ENCODE data around the gene DPPA5. TPM values are rescaled to one million over a fixed set of nuclear protein-coding genes. Genes with fewer than 3 reads are reported as not detected.

The DPPA5 gene
- total and polyA plus RNA-seq, 7 donors = not detected

DNA sequence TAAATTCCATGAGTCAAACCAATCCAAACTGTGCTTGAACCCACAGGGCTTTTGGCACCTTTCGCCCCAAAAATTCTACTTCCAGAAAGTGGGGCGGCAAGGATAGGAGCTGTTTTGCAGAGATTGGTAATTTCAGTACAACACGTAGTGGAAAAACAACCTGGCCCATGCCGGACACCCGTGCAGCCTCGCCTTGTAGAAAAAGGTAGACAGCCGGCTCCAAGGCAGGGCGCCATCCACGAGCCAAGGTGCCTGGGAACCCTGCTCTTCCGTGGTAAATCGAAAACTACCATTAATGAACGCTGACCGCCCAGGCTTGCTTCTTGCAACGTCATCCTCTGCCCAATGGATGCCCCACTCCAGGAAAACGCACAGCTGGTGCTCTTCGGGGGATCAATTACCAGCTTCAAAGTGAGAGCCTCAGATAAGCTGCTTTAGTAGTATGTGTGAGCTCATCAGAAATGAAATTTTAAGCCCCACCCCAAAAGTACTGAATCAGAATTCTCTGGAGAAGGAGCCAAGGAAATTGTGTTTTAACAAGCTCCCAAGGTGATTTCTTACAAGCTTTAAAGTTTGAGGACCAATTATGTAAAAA, 13.8 kb upstream of the DPPA5 start:
- no peak for ATAC-seq

DNA sequence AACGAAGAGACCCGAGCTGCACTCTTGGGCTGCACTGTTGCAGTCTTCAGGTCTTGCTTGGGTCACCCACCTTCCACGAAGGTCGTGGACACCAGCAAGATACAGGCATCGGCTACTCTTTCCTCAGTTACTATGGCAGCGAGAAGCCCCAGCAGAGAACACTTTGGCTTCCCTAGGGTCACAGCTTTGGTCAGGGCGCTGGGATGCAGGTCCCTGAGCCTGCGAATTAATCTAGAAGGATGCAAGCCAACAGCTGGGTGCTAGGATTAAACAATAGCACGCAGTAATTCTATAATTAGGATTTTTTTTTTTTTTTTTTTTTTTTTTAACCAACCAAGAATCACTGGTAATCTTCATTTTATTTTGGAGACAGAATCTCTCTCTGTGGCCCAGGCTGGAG, 10.5 kb upstream of the DPPA5 start:
- intact Hi-C loops (cut with DNase I) = no loop called here
- H3K36me3 ChIP-seq (ENCODE audit: insufficient read depth in 1 of 2, low read depth in 1 of 2) = no peaks in the 10 kb centered on the region
- no peak overlapping the region for H3K4me3 ChIP-seq
- ATAC-seq = no peak
- TF ChIP-seq, protein P1, sequence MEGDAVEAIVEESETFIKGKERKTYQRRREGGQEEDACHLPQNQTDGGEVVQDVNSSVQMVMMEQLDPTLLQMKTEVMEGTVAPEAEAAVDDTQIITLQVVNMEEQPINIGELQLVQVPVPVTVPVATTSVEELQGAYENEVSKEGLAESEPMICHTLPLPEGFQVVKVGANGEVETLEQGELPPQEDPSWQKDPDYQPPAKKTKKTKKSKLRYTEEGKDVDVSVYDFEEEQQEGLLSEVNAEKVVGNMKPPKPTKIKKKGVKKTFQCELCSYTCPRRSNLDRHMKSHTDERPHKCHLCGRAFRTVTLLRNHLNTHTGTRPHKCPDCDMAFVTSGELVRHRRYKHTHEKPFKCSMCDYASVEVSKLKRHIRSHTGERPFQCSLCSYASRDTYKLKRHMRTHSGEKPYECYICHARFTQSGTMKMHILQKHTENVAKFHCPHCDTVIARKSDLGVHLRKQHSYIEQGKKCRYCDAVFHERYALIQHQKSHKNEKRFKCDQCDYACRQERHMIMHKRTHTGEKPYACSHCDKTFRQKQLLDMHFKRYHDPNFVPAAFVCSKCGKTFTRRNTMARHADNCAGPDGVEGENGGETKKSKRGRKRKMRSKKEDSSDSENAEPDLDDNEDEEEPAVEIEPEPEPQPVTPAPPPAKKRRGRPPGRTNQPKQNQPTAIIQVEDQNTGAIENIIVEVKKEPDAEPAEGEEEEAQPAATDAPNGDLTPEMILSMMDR (IDR thresholded peaks at IDR 0.05) = no peak
- H3K27me3 ChIP-seq (ENCODE audit: insufficient read depth in 3 of 3, low read length in 2 of 3) = no peaks in the 10 kb centered on the region
- H3K4me1 ChIP-seq = no peaks in the 10 kb centered on the region
- H3K27ac ChIP-seq = no peak overlapping the region
- WGBS, 3 donors = 85 to 89% (median 88%) methylated on average over 9 of the region's 9 CpGs
- DNase-seq = no peak
- no peaks in the 10 kb centered on the region for H3K9me3 ChIP-seq

More for the DNA sequence above, 13.8 kb upstream of the DPPA5 start:
- no peak overlapping the region for H3K4me3 ChIP-seq
- H3K36me3 ChIP-seq (ENCODE audit: insufficient read depth in 1 of 2, low read depth in 1 of 2) = no peaks in the 10 kb centered on the region
- DNase-seq = no peak
- no peaks in the 10 kb centered on the region for H3K9me3 ChIP-seq
- no peaks in the 10 kb centered on the region for H3K4me1 ChIP-seq
- TF ChIP-seq, protein P1 (IDR thresholded peaks at IDR 0.05) = no peak
- 71 to 75% (median 72%) methylated on average over 16 of the region's 16 CpGs for WGBS, 3 donors
- no peaks in the 10 kb centered on the region for H3K27me3 ChIP-seq (ENCODE audit: insufficient read depth in 3 of 3, low read length in 2 of 3)
- H3K27ac ChIP-seq = no peak overlapping the region
- intact Hi-C loops (cut with DNase I) = no loop called here

DNA sequence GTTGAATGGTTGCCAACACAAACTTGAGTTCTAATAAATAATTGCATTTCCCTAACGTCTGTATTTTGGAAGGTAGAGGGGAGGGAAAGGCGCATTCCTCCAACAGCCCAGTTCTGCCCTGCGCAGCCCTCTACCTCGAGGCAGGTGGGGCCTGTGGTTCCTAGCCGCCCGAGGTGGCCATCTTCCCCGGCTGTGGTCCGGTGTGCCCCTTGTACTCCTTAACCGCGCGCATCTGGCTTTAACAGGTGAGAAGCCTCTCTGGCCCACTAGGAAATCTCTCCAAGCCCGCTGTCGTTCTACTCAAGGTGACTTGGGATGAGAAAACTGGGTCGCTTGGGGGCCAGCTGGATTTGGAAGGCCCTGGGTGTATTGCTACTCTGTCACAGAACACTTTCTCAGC, 10.0 kb upstream of the DPPA5 start:
- ATAC-seq = no peak
- TF ChIP-seq, protein P1 (IDR thresholded peaks at IDR 0.05) = no peak
- Histone ChIP-seq H3K27me3 (ENCODE audit: insufficient read depth in 3 of 3, low read length in 2 of 3) (no peaks in the 10 kb centered on the region), H3K9me3 (no peaks in the 10 kb centered on the region), H3K36me3 (ENCODE audit: insufficient read depth in 1 of 2, low read depth in 1 of 2) (no peaks in the 10 kb centered on the region), H3K27ac (no peak overlapping the region), H3K4me3 (no peak overlapping the region), H3K4me1 (no peaks in the 10 kb centered on the region)
- intact Hi-C loops (cut with DNase I) = no loop called here
- no peak for DNase-seq
- 86 to 89% (median 87%) methylated on average over 14 of the region's 14 CpGs for WGBS, 3 donors

DNA sequence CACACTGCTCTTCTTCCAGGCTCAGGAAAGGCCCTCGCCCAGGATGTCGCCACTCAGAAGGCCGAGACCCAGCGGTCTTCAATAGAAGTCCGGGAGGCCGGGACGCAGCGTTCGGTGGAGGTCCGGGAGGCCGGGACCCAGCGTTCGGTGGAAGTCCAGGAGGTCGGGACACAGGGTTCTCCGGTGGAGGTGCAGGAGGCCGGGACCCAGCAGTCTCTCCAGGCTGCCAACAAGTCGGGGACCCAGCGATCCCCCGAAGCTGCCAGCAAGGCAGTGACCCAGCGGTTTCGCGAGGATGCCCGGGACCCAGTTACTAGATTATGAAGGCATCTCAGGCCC, 9.4 kb upstream of the DPPA5 start:
- Histone ChIP-seq H3K27ac (no peak overlapping the region), H3K9me3 (no peaks in the 10 kb centered on the region), H3K4me1 (no peaks in the 10 kb centered on the region), H3K27me3 (ENCODE audit: insufficient read depth in 3 of 3, low read length in 2 of 3) (no peaks in the 10 kb centered on the region), H3K4me3 (no peak overlapping the region), H3K36me3 (ENCODE audit: insufficient read depth in 1 of 2, low read depth in 1 of 2) (no peaks in the 10 kb centered on the region)
- DNase-seq (no peak), ATAC-seq (no peak)
- TF ChIP-seq, protein P1 (IDR thresholded peaks at IDR 0.05) = no peak
- intact Hi-C loops (cut with DNase I) = no loop called here
- 93 to 96% (median 94%) methylated on average over 23 of the region's 23 CpGs for WGBS, 3 donors

DNA sequence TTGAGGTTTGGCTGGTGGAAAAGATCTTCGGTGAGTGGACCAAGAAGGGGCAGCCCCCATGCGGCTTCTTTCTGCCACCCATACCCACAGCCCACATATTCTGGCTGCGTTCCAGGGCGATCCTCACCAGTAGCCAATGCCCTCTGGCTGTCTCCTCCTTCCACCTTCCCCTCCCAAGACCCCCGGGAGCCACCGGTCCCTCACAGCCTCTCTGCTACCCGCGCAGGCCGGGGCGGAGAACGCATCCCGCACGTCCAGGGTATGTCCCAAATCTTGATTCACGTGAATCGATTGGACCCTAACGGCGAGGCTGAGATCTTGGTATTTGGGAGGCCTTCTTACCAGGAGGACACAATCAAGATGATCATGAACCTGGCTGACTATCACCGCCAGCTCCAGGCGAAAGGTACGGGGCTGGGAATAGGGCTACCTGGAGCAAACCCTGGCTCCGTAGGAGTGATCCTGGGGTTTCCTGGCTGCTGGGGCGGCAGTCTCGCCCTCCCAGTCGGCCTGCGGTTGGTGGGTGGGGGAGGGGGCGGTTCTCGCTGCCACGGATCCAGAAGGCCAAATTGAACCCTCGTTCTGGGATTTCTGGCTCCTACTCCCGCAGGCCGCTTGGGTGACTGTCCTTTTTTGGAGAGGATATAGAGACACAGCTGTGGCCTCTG, 8.9 kb upstream of the DPPA5 start:
- ATAC-seq (no peak), DNase-seq (no peak)
- no peaks in the 10 kb centered on the region for H3K4me1 ChIP-seq
- intact Hi-C loops (cut with DNase I) = no loop called here
- H3K9me3 ChIP-seq = no peaks in the 10 kb centered on the region
- TF ChIP-seq, protein P1 (IDR thresholded peaks at IDR 0.05) = no peak
- WGBS, 3 donors = 93 to 94% (median 94%) methylated on average over 31 of the region's 31 CpGs
- no peak overlapping the region for H3K4me3 ChIP-seq
- no peaks in the 10 kb centered on the region for H3K27me3 ChIP-seq (ENCODE audit: insufficient read depth in 3 of 3, low read length in 2 of 3)
- H3K27ac ChIP-seq = no peak overlapping the region
- no peaks in the 10 kb centered on the region for H3K36me3 ChIP-seq (ENCODE audit: insufficient read depth in 1 of 2, low read depth in 1 of 2)
